Astrocyte (in vitro differentiated cells and primary cell): ENCODE data around the gene PIP4K2B.

Source experiments
- EZH2 ChIP-seq: IDR thresholded peaks from 2 replicates; pipeline ENCODE4 v1.6.1; 2012; ENCODE audit warnings: mild to moderate bottlenecking, low read length, inconsistent platforms; ENCODE audit not compliant: insufficient read depth
- TF ChIP-seq, protein P1 (sequence below): IDR thresholded peaks from 2 replicates; pipeline ENCODE4 v1.5.1; 2011; ENCODE audit warnings: low read depth, mild to moderate bottlenecking, inconsistent platforms, low read length, moderate library complexity; ENCODE audit not compliant: insufficient read depth

GRCh38 chr17:38728290-38728831 lies 71.0 kb downstream of the PIP4K2B start:
- TF ChIP-seq, protein P1, sequence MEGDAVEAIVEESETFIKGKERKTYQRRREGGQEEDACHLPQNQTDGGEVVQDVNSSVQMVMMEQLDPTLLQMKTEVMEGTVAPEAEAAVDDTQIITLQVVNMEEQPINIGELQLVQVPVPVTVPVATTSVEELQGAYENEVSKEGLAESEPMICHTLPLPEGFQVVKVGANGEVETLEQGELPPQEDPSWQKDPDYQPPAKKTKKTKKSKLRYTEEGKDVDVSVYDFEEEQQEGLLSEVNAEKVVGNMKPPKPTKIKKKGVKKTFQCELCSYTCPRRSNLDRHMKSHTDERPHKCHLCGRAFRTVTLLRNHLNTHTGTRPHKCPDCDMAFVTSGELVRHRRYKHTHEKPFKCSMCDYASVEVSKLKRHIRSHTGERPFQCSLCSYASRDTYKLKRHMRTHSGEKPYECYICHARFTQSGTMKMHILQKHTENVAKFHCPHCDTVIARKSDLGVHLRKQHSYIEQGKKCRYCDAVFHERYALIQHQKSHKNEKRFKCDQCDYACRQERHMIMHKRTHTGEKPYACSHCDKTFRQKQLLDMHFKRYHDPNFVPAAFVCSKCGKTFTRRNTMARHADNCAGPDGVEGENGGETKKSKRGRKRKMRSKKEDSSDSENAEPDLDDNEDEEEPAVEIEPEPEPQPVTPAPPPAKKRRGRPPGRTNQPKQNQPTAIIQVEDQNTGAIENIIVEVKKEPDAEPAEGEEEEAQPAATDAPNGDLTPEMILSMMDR = no peak
- TF ChIP-seq EZH2 = no peak
